ENCODE measurements around the gene SGPP2.

The SGPP2 gene

GRCh38 chr2:222424729-222425671 is 657 bp downstream of the SGPP2 start (continued):
- TF ChIP-seq ZBTB11 (tag by site-specific recombination; conservative IDR thresholded peaks at IDR 0.05; ENCODE audit: low read depth): peak; percentile 66
- TF ChIP-seq YY1 (tag by site-specific recombination; IDR thresholded peaks at IDR 0.05): no peak
- no peak for TF ChIP-seq ZNF677 (tag by site-specific recombination; IDR thresholded peaks at IDR 0.05)
- TF ChIP-seq ZNF311 (tag by site-specific recombination; IDR thresholded peaks at IDR 0.05; ENCODE audit: borderline replicate concordance): no peak
- peak; percentile 66 for TF ChIP-seq GLIS1 (tag by site-specific recombination; IDR thresholded peaks at IDR 0.05)
- TF ChIP-seq EGR2 (tag by site-specific recombination; IDR thresholded peaks at IDR 0.05; ENCODE audit: low read depth): no peak
- TF ChIP-seq BCL11B (tag by site-specific recombination; IDR thresholded peaks at IDR 0.05; ENCODE audit: low read depth): no peak
- TF ChIP-seq ZNF404 (tag by site-specific recombination; IDR thresholded peaks at IDR 0.05): no peak
- TF ChIP-seq ZNF596 (tag by site-specific recombination; IDR thresholded peaks at IDR 0.05): no peak
- TF ChIP-seq ZNF639 (tag by site-specific recombination; IDR thresholded peaks at IDR 0.05): no peak
- TF ChIP-seq ZNF266 (tag by site-specific recombination; IDR thresholded peaks at IDR 0.05; ENCODE audit: low read depth): no peak
- no peak for TF ChIP-seq ZFP41 (tag by site-specific recombination; IDR thresholded peaks at IDR 0.05; ENCODE audit: borderline replicate concordance)
- no peak for TF ChIP-seq ZNF239 (tag by site-specific recombination; IDR thresholded peaks at IDR 0.05)
- TF ChIP-seq HOXC10 (CRISPR knock-in tag; IDR thresholded peaks at IDR 0.05): no peak
- no peak for TF ChIP-seq ZNF560 (tag by site-specific recombination; IDR thresholded peaks at IDR 0.05; ENCODE audit: borderline replicate concordance)
- TF ChIP-seq ZNF138 (tag by site-specific recombination; IDR thresholded peaks at IDR 0.05; ENCODE audit: borderline replicate concordance): no peak

- no peak overlapping the region for H3K4me3 ChIP-seq (ENCODE audit: low read depth, low read length)
- ChIA-PET POLR2A (no interaction called here), CTCF (interaction anchor here (1.9 kb wide), 1 partner anchor 403 kb away, joined by 4 read pairs; no protein-coding TSS in a partner anchor)
Measured at GRCh38 chr2:222427646-222428301, 3.4 kb downstream of the SGPP2 start.

GRCh38 chr2:222430071-222430470 is 5.7 kb downstream of the SGPP2 start:
- Histone ChIP-seq H3K4me1 (ENCODE audit: control insufficient read depth, insufficient read depth, low read length) (peaks cover 22% of the 10 kb centered on the region), H3K9me3 (ENCODE audit: control insufficient read depth, insufficient read depth, low read depth, low read length) (no peaks in the 10 kb centered on the region), H3K36me3 (ENCODE audit: control insufficient read depth in 2 of 2, insufficient read depth in 1 of 2, low read length in 2 of 2) (no peaks in the 10 kb centered on the region), H3K4me3 (ENCODE audit: low read depth, low read length) (no peak overlapping the region), H3K27ac (ENCODE audit: extremely low read depth, low read depth, low read length) (no peak overlapping the region)
- ChIA-PET CTCF (interaction anchor here (0.7 kb wide), 1 partner anchor 86 kb away, joined by 5 read pairs; no protein-coding TSS in a partner anchor), POLR2A (no interaction called here)
- TF ChIP-seq KLF8 (tag by site-specific recombination; IDR thresholded peaks at IDR 0.05) (no peak), ZNF112 (tag by site-specific recombination; IDR thresholded peaks at IDR 0.05) (no peak), ZNF280C (tag by site-specific recombination; IDR thresholded peaks at IDR 0.05) (no peak), ZFP69B (tag by site-specific recombination; IDR thresholded peaks at IDR 0.05) (no peak), MEIS1 (CRISPR knock-in tag; IDR thresholded peaks at IDR 0.05; ENCODE audit: borderline replicate concordance) (no peak), ZNF146 (tag by site-specific recombination; IDR thresholded peaks at IDR 0.05) (no peak)

More at GRCh38 chr2:222427646-222428301, 3.4 kb downstream of the SGPP2 start:
- no peaks in the 10 kb centered on the region for H3K9me3 ChIP-seq (ENCODE audit: control insufficient read depth, insufficient read depth, low read depth, low read length)
- no peak for TF ChIP-seq MEIS1 (CRISPR knock-in tag; IDR thresholded peaks at IDR 0.05; ENCODE audit: borderline replicate concordance)
- TF ChIP-seq ZBTB20 (tag by site-specific recombination; IDR thresholded peaks at IDR 0.05): peak; percentile 52
- H3K4me1 ChIP-seq (ENCODE audit: control insufficient read depth, insufficient read depth, low read length): peaks cover 30% of the 10 kb centered on the region
- H3K36me3 ChIP-seq (ENCODE audit: control insufficient read depth in 2 of 2, insufficient read depth in 1 of 2, low read length in 2 of 2): no peaks in the 10 kb centered on the region
- H3K27ac ChIP-seq (ENCODE audit: extremely low read depth, low read depth, low read length): no peak overlapping the region; the same call in 1 of the 2 replicates
